Embryonic facial prominence (tissue), 1 donor: ENCODE measurements around the gene PTPN2.
"Not testable (repeated sequence)": the region's sequence is repeated elsewhere in the genome, so short reads cannot be mapped to it uniquely, and the experiment has no call there.

ENCODE experiments used
- DNase-seq: peaks from one replicate; pipeline ENCODE4 v3.0.0-alpha.2; 2016; ENCODE audit errors: extremely low spot score

The PTPN2 gene

DNA sequence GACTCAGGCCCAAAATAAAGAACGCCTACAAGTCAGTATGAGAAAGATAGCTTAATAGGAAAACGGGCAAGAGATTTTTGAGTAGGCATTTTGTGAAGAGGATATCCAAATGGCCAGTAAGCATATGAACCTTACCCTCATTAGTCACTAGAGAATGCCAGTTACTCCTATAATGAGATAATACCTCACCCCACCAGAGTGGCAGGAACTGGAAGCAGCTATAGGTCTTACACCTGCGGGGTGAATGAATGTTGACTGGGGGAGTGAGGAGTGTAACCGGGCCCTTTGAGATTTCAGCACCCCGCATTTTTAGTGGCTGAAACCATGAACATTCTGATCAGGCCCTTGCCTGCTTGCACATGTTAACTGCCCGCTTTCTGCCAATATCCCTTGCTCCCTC, 7.5 kb upstream of the PTPN2 start:
- DNase-seq = no peak

DNA sequence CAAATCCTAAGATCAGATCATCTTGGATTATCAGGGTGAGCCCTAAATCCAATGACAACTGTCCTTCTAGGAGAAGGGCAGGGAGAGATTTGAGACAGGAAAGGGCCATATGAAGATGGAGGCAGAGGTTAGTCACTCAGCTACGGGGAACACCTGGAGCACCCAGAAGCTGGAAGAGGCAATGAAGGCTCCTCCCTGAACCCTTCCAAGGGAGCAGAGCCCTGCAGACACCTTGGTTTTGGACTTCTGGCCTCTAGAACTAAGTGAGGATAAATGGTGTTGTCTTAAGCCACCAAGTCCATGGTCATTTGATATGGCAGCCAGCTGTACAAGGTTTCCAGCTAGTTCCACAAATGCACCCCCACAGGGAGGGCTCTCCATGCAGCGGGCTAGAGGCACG, 6.9 kb upstream of the PTPN2 start:
- no peak for DNase-seq

DNA sequence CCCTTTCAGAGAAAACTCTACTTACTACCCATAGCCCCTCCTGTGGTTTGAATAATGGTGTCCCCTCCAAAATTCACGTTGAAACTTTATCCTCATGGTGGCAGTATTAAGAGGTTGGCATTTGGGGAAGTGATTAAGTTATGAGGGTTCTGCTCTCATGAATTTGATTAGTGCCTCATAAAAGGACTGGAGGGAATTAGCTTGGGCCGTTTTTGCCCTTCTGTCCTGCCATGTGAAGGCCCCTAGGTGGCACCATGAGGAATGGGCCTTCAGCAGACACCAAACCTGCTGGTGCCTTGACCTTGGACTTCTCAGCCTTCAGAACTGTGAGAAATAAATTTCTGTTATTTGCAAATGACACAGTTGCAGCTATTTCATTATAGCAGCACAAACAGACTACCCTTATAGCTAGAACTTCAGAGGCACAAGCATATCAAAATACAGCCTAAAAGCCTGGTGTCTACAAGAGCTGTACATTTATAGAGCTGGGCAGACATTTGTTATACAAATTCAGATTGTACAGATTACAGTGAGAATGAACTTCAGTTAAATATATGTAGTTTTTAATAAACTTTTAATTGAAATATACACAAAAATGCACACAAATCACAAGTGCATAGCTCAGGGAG, 2.6 kb upstream of the PTPN2 start:
- DNase-seq = peak; percentile 2

DNA sequence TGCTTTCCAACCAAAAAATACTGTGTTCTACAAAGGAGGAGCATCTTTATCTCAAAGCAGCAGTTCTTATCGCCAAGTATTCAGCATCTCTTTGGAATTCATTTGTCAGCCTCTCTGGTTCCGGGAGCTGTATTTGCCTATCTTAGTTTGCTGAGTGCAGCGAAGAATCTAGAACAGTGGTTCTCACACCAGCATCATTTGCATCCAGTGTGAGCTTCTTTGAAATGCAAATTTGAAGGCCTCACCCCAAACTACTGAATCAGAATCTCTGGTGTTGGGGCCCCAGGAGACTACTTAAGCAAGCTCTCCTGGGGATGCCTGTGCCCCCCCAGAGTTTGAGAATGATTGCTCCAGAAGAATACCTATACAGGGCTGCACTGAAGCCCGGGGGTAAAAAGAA, 1.5 kb upstream of the PTPN2 start:
- DNase-seq = peak; percentile 1

DNA sequence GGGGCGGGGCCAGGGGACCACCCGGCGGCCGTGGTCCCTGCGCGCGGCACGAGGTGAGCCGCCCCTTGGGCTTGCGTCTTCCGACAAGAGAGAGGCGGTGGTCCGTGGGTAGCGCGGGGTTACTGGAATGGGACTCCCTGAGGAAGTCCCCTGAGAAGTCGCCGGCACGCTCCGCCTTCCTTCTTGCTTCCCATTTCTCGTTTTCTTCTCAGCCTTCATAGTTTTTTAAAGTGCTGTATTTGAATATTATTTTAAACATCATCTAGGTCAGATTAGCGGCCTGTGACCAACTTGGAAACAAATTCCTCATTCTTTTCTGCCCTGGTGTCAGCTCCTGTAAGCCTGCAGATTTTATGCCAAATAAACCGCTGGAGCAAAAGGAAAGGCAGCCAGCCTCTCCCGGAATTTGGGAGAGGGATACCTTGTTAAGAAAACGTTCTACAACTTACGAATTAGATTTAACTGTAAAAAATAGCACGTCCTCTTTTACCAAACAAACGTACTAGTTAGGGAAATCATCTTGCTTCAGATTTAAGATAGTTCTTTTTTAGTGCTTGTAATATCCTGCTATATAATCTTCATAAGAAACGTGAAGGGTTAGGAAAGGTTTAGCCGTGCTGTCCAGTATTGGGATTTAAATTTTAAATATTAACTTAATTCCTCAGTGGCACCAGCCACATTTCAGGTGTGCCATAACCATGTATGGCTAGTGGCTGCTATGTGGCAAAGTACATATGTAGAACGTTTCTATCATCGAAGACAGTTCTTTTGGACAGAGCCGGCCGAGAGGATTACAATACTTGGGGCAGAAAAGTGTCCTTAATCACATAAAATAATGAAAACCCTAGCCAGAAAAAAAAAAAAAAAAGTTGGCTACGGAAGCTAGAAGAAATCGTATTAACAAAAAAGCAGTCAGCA, 628 bp upstream of the PTPN2 start:
- no peak for DNase-seq

DNA sequence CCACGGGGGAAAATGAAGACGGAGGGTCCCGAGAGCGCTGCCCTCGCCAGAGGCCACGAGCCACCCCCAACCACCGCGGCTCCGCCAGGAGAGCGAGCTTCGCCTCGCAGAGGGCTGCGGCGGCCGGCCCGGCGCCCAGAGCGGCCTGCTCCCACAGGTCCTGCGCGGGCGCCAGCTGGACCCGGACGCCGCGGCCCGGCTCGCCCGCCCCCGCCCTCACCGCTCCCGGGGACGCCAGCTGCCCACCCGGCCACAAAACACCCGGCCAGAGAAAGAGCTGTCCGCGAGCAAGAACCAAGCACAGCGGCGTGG, 709 bp downstream of the PTPN2 start:
- DNase-seq = no peak

DNA sequence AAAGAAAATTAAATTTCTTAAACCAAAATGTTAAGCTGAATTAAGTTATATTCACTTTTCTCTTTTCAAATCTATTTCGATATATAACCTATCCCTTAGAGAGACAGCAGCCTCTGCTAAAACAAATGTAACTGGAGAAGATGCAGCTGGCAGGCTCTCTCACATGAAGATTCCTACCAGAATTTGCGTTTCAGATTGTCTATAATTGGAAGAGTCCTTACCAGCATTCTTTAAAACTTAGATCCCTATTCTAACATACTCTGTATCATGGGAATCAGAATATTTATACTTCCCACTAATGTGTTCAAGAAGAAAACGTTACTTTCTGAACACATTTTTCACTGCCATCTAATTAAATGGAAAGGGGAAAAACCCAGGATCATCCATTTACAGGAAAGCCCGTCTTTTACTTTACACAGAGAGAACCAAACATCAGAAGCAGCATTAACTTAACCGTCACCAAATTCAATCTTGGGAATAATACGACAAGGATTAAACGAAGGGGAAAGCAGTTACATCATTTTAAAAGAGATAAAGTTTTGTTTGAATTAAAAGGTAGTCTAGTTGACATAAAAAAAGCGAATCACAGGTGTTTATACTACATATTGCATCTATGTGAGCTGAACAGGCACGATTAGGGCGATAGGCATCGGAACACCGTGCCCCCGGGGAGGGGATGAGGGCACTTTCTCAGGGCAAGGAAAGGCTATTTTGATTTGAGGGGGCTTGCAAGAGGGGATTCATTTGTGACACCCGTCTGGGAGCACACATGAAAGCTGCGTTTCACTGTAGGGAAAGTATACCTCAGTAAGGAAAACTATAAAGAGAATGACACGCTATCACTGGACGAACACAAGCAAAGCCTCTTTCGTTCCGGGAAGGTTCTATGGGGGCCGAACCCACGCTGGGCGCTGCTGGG, 1.3 kb downstream of the PTPN2 start:
- no peak for DNase-seq

DNA sequence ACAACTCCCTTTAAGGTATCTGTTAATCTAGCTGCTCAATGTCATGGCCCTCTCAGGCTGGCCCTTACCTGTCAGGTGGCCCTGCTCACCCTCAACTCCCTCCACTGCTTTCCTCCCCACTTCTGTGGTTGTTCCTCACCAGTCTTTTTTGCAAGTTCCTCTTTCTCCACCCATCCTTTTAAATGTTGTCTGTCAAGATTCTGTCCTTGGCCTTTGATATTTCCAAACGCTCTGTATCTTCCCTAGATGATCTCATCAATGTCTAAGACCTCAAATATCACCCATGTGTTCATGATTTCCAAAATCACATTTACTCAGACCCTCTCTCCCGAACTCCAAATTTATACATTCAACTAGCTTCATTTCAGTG, 3.5 kb downstream of the PTPN2 start:
- peak; percentile 0 for DNase-seq

DNA sequence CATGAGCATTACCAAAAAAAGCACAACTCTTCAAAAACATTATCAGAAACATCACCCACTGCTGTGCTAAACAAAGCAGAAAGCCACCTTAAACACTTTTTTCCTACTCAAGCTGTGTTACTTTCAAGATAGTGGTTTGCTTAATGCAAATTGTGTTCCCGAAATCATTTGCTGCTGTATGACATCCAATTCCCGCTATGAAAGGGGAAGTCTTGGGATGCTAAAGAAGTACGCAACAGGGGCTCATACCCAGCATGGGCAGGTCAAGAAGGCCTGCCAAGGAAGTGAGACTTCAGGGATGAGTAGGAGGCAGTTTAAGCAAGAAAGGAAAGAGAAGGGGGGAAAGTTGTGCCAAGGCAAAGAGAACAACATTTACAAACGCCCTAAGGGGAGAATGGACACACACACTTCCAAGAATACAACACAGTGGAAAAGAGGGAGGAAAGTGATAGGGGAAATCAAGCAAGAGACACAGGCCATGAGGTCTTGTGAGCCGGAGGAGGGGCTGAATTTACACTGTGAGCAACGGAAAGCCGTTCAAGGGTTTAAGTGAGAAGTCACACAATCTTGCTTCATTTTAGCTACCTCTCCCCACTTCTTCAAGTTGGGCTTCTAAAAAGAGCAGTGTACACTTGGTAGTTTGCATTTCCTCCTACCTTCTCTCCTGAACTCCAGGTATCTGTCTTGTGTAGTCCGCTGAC, 4.0 kb downstream of the PTPN2 start:
- no peak for DNase-seq

DNA sequence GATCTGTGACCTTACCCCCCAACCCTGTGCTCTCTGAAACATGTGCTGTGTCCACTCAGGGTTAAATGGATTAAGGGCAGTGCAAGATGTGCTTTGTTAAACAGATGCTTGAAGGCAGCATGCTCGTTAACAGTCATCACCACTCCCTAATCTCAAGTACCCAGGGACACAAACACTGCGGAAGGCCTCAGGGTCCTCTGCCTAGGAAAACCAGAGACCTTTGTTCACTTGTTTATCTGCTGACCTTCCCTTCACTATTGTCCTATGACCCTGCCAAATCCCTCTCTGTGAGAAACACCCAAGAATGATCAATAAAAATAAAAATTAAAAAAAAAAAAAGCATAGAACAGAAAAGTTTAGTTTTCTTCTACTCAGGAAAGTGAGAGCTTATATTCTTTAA, 9.0 kb downstream of the PTPN2 start:
- not testable (repeated sequence) for DNase-seq

DNA sequence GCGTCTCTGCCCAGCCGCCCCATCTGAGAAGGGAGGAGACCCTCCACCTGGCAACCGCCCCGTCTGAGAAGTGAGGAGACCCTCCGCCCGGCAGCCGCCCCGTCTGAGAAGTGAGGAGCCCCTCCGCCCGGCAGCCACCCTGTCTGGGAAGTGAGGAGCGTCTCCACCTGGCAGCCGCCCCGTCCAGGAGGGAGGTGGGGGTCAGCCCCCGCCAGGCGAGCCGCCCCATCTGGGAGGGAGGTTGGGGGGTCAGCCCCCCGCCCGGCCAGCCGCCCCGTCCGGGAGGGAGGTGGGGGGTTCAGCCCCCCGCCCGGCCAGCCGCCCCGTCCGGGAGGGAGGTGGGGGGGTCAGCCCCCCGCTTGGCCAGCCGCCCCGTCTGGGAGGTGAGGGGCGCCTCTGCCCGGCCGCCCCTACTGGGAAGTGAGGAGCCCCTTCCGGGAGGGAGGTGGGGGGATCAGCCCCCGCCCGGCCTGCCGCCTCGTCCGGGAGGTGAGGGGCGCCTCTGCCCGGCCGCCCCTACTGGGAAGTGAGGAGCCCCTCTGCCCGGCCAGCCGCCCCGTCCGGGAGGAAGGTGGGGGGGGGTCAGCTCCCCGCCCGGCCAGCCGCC, 10.0 kb downstream of the PTPN2 start:
- DNase-seq = not testable (repeated sequence)

DNA sequence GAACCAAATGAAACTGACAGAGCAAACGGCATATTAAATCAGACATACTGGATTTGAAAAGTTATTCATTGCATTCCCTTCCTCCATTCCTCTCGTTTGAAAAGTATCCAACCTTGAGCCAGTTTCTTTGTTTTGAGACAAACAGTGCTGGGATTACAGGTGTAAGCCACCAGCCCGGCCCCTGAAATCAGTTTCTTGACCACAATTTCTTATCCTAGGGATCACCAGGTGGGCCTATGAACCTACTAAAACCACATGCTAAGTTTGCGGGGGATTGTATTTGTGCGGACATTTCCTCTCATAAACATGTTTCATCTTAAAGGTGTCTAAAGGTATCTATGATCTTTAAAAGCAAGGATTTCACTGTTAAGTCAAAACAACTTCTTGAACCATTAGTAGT, 11.6 kb downstream of the PTPN2 start:
- DNase-seq = no peak

DNA sequence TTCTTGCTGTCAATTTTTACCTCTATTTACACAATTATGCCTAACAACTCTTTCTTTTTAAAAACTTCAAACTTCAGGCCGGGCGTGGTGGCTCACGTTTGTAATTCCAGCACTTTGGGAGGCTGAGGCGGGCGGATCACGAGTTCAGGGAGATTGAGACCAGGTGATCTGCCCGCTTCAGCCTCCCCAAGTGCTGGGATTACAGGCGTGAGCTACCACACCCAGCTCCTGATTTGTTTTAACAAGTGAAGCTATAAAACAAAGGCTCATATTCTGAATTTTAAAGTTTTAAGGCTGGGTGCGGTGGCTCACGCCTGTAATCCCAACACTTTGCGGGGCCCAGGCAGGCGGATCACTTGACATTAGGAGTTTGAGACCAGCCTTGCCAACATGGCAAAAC, 15.5 kb downstream of the PTPN2 start:
- no peak for DNase-seq

DNA sequence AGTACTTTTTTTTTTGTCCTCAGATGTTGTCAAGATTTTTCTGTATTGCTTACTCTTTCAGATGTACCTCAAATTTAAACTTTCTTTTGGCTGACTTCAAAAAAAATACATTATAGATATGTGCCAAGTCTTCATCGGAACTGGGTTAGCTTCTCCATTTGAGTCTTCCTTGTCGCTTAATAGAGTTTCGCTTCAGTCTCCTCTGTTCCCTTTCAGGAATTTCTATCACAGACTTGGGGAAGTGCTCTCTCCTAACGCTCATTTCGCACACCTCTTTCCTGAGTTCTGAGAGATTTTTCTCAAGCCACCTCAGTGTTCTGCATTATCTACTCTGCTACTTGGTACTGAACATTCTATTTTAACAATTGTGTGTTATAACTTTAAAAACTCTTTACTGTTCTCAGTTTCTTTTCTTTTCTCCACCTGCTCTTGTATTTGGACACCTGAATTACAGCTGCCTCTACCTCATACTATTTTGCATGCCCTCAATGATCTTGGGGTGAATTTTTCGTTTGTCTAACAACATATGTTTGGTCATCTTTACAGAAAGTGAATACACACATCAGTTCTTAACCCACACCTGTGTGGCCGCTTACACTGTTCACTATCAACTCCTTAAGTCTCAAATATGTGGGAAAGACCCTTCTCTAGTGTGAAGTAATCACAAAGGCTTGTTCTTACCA, 16.5 kb downstream of the PTPN2 start:
- DNase-seq = no peak

DNA sequence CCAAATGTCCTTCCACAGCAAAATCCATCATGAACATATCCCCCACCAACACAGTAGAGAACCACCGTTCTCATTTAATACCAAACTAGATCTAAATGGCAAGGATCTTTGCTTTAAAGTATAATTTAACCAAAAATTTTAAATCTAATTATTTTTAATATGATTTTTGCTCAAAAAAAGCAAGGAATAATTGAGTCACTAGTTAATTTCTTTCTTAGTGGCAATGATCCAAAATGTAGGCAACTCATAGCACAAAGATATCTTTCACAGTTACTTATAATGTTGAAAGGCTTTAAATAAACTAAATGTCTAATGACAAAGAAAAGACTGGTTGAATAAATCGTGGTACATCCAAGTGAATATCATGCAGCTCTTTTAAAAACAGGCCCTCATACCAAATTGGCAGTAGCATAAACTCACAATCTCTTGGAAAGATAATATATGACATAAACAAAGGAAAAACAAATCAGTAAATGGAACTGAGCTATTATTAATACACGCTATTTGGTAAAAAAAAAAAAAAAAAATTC, 20.3 kb downstream of the PTPN2 start:
- no peak for DNase-seq

DNA sequence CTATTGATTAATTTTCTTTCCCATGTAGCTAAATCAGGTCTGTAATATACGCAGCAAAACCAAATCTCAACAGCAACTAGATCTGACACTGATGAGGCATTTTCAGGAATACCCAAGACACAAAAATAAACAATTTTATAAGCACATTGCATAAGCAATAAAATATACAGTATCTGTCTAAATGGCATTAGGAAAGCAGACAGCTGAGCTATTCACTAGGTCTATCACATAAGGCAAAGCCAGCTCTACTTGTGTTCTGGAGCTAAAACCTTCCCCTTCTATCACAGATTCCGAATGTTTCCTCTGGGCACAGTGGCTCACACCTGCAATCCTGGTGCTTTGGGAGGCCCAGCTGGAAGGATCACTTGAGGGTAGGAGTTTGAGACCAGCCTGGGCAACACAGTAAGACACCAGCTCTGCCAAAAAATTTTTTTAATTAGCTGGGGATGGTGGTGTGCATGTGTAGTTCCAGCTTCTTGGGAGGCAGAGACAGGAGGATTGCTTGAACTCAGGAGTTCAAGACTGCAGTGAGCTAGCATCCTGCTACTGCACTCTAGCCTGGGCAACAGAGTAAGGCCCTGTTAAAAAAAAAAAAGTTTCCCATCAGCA, 21.1 kb downstream of the PTPN2 start:
- DNase-seq = no peak

DNA sequence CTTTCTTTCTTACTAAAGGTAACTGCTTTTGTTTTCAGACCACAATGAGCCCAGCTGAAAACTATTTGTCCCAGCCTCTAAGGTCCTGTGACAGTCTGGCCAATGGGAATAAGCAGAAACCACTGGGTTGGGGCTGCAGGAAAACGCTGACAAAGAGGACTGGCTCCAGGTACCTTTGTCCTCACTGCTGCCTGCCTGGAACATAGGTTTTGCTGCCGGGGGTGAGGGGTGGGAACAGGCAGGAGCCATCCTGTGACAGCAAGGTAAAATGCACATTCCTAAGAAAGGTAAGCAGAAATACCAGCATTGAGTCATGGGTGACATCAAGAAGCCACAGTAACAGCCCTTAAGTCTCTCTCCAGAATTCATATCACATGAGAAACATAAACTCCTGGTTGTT, 21.6 kb downstream of the PTPN2 start:
- DNase-seq = no peak

DNA sequence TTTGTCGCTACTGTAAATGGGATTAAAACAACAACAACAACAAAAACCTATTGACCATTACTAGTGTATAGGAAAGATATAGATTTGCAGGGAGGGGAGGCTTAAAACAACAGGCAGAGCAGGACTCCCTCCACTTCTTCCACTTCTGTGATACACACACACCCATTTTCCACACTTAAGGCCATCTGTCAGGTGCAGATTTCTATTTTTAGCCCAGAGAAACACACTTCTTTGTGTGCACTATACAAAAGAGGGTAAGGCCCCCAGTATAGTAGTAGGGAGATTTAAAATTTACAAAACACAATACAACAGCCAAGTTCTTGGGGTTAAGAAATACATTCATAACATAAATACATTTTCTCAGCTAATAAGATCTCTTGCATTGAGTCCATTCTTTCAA, 22.4 kb downstream of the PTPN2 start:
- DNase-seq = no peak

DNA sequence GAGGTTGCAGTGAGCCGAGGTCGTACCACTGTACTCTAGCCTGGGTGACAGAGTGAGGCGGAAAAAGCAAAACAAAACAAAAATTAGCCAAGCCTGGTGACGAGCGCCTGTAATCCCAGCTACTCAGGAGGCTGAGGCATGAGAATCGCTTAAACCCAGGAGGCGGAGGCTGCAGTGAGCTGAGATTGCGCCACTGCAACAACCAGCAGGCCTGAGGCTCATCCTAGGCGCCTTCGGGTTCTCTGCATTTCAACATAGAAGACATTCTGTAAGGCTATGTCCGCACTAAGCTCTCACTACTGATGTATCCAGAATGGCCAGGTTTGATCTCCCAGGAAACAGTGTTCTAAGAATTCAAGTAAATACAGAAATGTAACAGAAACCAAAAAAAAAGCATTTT, 23.5 kb downstream of the PTPN2 start:
- DNase-seq = no peak

DNA sequence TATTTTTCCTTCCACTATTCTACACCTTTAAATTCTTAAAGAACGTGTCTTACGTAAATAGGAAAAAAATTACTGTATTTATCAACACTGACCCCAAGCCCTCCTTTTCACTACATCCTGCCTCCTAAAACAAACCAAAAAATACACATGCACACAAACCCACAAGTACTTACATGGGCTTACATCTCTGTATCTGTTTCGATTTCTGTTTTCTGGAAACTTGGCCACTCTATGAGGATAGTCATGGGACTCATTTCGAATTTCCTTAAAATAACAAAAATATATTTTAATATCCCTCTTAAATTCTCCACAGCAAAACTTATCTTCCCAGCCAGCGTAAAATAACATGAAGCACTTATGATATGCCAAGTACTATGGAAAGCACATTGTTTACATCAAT, 25.0 kb downstream of the PTPN2 start:
- no peak for DNase-seq
